ENCODE measurements around the gene CST1. TPM values are rescaled to one million over a fixed set of nuclear protein-coding genes. Genes with fewer than 3 reads are reported as not detected.

Gene CST1
- total RNA-seq, 1 experiment from 2014 or later, result 1.7 TPM

GRCh38 chr20:23746321-23746720, 4.4 kb downstream of the CST1 start:
- Histone ChIP-seq H3K23ac (ENCODE audit: insufficient read length, low read depth, low read length) (no peak overlapping the region), H3K27ac (ENCODE audit: insufficient read length, low read depth, low read length) (no peak overlapping the region), H2AFZ (ENCODE audit: low read length) (no peak overlapping the region), H3K4me2 (ENCODE audit: insufficient read depth, insufficient read length, low read length) (no peak overlapping the region), H2BK20ac (ENCODE audit: low read depth, low read length, poor library complexity, severe bottlenecking) (no peak overlapping the region), H3K27me3 (ENCODE audit: insufficient read depth, low read length) (no peaks in the 10 kb centered on the region), H2BK120ac (ENCODE audit: low read depth, low read length, poor library complexity, severe bottlenecking) (no peak overlapping the region), H3K4me1 (ENCODE audit: insufficient read depth, low read length) (no peaks in the 10 kb centered on the region), H3K18ac (ENCODE audit: insufficient read length, low read depth, low read length) (no peak overlapping the region), H3K14ac (ENCODE audit: insufficient read depth, low read length) (peak overlapping the region; percentile 9; the same call in 1 of the 2 replicates), H3K9me3 (ENCODE audit: control insufficient read depth, low read depth, low read length) (no peaks in the 10 kb centered on the region), H4K8ac (replicated peaks; ENCODE audit: insufficient read length, low read depth, low read length) (no peak overlapping the region), H2AK5ac (ENCODE audit: insufficient read length, low read length) (no peak overlapping the region), H4K5ac (ENCODE audit: insufficient read length, low read depth, low read length) (no peak overlapping the region), H3K4ac (ENCODE audit: low read depth, low read length) (no peak overlapping the region), H3K79me1 (ENCODE audit: insufficient read depth, low read depth, low read length, poor library complexity, severe bottlenecking) (no peaks in the 10 kb centered on the region), H3K23me2 (ENCODE audit: insufficient read length, low read depth, low read length, poor library complexity, severe bottlenecking) (no peaks in the 10 kb centered on the region), H2BK15ac (ENCODE audit: low read depth, low read length) (no peak overlapping the region), H3K56ac (ENCODE audit: insufficient read length, low read depth, low read length) (no peak overlapping the region), H3K9ac (ENCODE audit: extremely low read depth, insufficient read length, low read length) (no peak overlapping the region), H3T11ph (ENCODE audit: low read length) (no peak overlapping the region), H3K79me2 (ENCODE audit: insufficient read depth, low read length) (no peaks in the 10 kb centered on the region), H4K91ac (ENCODE audit: insufficient read length, low read depth, low read length) (no peak overlapping the region), H4K20me1 (ENCODE audit: control insufficient read depth, insufficient read depth, insufficient read length) (no peaks in the 10 kb centered on the region), H2BK5ac (ENCODE audit: insufficient read length, low read length) (no peak overlapping the region), H2BK12ac (ENCODE audit: insufficient read length, low read depth, low read length) (no peak overlapping the region)
- Mint-ChIP-seq H3K36me3 (ENCODE audit: insufficient read depth in 1 of 3, low read depth in 3 of 3) (no peaks in the 10 kb centered on the region), H3K4me3 (no peak overlapping the region), H3K9me3 (no peaks in the 10 kb centered on the region), H3K4me1 (peaks cover 12 to 15% of the 10 kb centered on the region in 2 experiments), H3K27me3 (ENCODE audit: low read depth) (peaks cover 70% of the 10 kb centered on the region), H3K27ac (no peak overlapping the region)
- no peak for TF ChIP-seq CTCF (conservative IDR thresholded peaks at IDR 0.05)
- DNase-seq, result no peak
- no CpG with 5 or more reads among the region's 6 CpGs for WGBS (ENCODE audit: extremely low coverage, insufficient read length, low lambda C conversion rate)
